Skeletal muscle cell (primary cell): ENCODE data around the gene SULT1A3.
"Not testable (repeated sequence)": the region's sequence is repeated elsewhere in the genome, so short reads cannot be mapped to it uniquely, and the experiment has no call there.

Experiments used
- DNase-seq: peaks from one replicate; pipeline ENCODE4 v3.0.0-alpha.2; 2010; ENCODE audit warnings: low read depth
- H3K4me3 ChIP-seq: 2 replicates; pipeline ENCODE4 v1.5.1; 2011; ENCODE audit warnings: low read depth, mild to moderate bottlenecking, control low read depth, low read length, moderate library complexity

The SULT1A3 gene

GRCh38 chr16:30185683-30186421 is 13.2 kb upstream of the SULT1A3 start:
- no peak overlapping the region for H3K4me3 ChIP-seq
- no peak for DNase-seq

DNA sequence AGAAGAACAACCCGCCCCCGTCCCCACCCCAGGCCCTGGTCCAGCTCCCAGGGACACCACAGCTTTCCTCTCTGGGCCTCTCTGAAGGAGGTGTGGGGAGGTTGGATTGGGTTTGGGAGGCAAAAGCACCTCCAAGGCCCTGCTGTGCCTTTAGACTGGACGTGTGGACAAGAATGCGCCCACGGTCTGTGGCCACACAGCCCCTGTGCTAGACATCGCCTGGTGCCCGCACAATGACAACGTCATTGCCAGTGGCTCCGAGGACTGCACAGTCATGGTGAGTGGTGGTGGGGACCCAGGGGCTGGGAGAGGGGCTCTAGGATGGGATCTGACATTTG is 12.6 kb upstream of the SULT1A3 start:
- DNase-seq: no peak
- no peak overlapping the region for H3K4me3 ChIP-seq

GRCh38 chr16:30186782-30187555 is 12.1 kb upstream of the SULT1A3 start:
- DNase-seq: no peak
- no peak overlapping the region for H3K4me3 ChIP-seq

DNA sequence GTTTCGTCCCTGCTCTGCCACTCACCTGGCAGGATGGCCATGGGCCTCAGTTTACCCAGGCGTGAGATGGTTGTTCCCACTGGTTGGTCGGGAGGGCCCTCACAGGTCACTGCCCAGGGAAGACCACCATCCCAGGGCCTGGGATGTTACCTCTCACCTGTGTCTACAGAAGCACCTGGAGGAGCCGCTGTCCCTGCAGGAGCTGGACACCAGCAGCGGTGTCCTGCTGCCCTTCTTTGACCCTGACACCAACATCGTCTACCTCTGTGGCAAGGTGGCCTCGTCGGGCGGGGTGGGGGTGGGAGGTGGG is 11.5 kb upstream of the SULT1A3 start:
- H3K4me3 ChIP-seq: no peak overlapping the region
- DNase-seq: no peak

- no peak for DNase-seq
- no peak overlapping the region for H3K4me3 ChIP-seq
Measured at GRCh38 chr16:30187971-30188561, 11.0 kb upstream of the SULT1A3 start.

- H3K4me3 ChIP-seq, DNase-seq: not testable (repeated sequence)
Measured at GRCh38 chr16:30191158-30191557, 7.9 kb upstream of the SULT1A3 start.

DNA sequence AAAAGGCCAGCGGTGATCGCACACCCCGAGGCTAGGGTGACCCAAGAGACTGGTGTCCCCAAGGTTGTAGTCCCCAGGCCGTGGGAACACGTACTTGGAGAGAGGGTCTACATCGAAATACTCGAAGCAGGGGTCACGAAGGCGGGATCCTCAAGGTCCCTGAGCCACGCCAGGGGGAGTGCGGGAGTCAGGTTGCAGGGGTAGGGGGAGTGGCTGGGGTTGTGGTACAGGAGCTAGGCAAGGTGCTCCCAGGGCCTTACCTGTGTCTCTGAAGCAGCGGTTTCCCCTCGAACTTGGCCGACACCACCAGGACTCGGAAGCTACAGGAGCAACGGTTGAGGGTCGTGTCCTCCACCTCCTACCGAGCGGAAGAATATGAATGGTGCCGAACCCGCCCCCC is 6.0 kb upstream of the SULT1A3 start:
- not testable (repeated sequence) for DNase-seq, H3K4me3 ChIP-seq

DNA sequence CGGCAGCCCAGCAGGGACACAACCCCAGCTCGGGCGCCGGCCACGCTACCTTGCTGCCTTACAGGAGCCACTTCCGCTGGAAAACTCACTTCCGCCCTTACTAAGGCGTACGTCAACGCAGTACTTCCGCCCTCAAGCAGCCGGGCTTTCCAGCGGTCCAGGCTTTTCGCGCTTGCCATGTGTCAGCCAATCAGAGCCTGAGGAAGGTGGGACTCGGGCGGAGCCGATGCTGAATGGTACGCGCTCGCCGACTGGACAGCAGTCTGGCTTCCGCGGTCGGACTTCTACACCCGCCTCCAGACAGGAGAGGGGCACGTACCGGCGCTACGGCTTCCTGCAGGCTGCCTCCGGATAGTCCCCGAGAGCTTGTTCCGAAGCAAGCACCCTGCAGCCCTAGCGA is 5.4 kb upstream of the SULT1A3 start, which contains the start of the genes BOLA2B and SLX1A:
Gene BOLA2B (minus strand): TSS at position 52 of the 400 bp plus-strand sequence. CDS start 71 bp downstream, outside the sequence.
Gene SLX1A (plus strand): TSS at position 261 of the 400 bp plus-strand sequence. CDS start 210 bp downstream, outside the sequence.
- H3K4me3 ChIP-seq: peak within 1 kb of the TSS; percentile 44
- not testable (repeated sequence) for DNase-seq

- H3K4me3 ChIP-seq: peak overlapping the region; percentile 44
- DNase-seq: not testable (repeated sequence)
Measured at GRCh38 chr16:30194172-30194925, 4.7 kb upstream of the SULT1A3 start.

- not testable (repeated sequence) for H3K4me3 ChIP-seq, DNase-seq
Measured at GRCh38 chr16:30197001-30197400, 2.1 kb upstream of the SULT1A3 start.

- not testable (repeated sequence) for DNase-seq, H3K4me3 ChIP-seq
Measured at GRCh38 chr16:30199608-30200343, 721 bp downstream of the SULT1A3 start.

DNA sequence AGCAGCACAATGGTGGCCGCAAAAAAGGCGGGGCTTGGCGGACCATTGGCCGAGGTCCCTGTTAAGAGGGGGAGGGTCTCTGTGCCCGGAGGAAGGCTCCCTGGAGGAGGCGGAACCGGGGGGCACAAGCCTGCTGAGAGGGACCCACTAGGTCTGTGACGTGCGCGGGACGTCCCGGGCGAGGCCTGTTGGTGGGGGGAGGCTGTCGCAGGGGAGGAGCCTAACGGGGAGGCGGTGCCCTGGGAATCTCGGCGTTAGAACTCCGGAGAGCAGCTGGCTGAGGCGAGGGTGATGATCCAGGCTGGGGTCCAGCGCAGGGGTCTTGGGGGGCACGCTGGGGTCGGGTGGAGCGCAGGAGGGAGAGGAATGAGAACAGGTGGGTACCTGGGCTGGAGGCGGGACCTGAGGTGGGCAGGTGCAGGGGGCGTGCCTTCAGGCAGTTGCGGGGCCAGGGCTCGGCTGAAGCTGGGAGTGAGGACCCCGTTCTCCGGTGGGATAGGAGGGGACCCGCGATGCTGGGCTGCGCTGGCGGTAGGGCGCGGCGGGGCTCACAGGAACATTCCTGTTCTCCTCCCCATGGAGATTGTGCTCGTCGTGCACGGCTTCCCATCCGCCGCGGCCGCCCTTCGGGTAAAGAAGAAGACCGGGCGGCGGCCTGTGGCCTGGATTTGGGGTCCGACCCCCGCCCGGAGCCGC is 6.6 kb downstream of the SULT1A3 start:
- DNase-seq: not testable (repeated sequence)
- peak overlapping the region; percentile 42 for H3K4me3 ChIP-seq

- H3K4me3 ChIP-seq: peak overlapping the region; percentile 42
- DNase-seq: not testable (repeated sequence)
Measured at GRCh38 chr16:30206252-30206651, 7.2 kb downstream of the SULT1A3 start.

DNA sequence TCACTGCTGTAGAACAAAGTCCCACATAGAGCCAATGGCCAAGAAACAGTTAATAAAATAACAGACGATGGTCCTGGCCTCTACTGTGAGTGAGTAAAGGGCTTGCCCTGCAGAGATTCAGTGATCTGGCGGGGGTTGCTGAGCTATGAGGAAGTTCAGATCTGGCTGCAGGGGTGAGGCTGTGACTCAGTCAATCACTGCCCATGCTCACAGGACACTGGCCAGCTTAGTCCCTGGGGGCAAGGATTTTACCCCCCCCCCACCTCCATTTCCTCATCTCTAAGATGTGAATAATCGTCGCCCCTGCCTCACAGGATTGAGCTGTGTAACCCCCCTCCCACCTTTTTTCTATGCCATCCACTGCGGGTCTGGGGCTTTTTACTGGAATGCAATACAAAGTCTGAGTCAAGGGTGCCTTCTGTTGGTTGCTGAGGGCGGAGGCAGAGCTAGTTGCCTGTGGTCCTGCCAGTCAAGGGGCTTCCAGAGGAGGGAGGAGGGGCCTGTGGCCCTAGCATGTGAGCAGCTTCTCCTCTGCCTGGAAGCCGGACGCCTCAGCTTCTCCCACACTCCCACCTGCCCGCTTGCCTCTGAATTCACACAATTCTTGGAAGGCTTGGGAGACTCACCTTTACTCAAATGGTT is 8.1 kb downstream of the SULT1A3 start:
- DNase-seq, H3K4me3 ChIP-seq: not testable (repeated sequence)

DNA sequence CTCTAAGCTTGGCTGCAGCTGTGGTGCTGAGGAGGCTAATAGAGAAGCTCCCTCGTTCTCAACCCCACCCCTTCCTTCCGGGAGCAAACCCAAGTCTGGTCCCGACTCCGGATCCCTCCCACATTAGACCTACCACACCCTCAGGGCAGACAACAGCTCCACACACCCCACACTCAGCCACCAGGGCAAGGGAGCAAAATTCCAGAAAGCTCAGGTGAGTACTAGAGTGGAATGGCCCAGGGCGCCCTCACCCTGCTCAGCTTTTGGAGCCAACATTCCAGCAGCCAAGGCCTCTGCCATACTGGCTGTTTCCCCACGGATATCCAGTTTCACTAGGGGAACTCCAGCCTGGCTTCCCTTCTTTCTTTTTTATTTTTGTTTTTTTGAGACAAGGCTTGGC is 10.0 kb downstream of the SULT1A3 start:
- not testable (repeated sequence) for H3K4me3 ChIP-seq, DNase-seq

GRCh38 chr16:30211414-30211813 is 12.4 kb downstream of the SULT1A3 start:
- not testable (repeated sequence) for H3K4me3 ChIP-seq, DNase-seq

- not testable (repeated sequence) for H3K4me3 ChIP-seq, DNase-seq
Measured at GRCh38 chr16:30217082-30217481, 18.0 kb downstream of the SULT1A3 start.

- not testable (repeated sequence) for DNase-seq, H3K4me3 ChIP-seq
Measured at GRCh38 chr16:30248379-30248778, 49.3 kb downstream of the SULT1A3 start, which contains the start of gene NPIPB13. NPIPB13 (minus strand) TSS chr16:30248479; CDS start chr16:30245573, 2,906 bp downstream.
